PC-9 (cell line): Measurements from ENCODE around the gene SLC25A29.

ENCODE experiments used
- EZH2 ChIP-seq: fragments of 200-600 bp; sonication (generic); IDR thresholded peaks from 2 replicates; pipeline ENCODE4 v1.8.0; 2017; ENCODE audit warnings: antibody characterized with exemption, low read depth
- TF ChIP-seq, protein P1 (sequence below): fragments of 200-600 bp; sonication (generic); conservative IDR thresholded peaks from 2 replicates; pipeline ENCODE4 v1.6.1; 2017; ENCODE audit warnings: mixed run types, antibody characterized with exemption, mild to moderate bottlenecking, moderate library complexity

DNA sequence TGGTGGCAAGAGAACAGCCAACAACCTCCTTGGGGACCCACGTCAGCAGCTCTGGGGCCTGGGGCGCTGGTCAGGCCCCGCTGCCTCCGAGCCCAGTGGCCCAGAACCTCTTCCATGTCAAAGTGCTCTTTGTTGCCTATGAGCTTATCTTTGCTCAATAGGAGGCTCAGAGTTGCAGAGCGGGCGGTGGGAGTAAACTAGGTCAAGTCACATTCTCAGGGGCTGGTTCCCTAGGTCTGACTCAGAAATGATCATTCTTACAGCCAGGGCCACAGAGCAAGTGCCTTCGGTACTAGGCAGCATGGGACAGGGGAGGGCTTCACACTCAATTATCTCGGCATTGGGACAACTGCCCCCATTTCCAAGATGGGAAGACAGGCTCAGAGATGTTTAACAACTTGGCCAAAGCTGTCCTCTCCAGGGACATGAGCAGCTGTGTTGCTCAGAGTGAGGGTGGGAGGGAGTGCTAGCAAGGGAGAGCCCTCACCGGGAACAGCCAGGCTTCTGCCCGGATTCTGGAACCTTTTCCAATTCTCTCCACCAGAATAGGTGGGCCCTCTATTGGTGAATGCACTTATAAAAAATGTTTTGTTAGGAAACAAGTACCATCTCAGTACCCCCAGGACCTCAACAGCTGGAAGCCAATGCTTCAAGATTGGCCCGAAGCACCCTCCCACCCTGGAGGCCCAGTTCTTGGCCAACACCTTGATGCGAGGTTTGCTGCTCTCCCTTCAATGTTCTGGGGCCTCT, 11.9 kb downstream of the SLC25A29 start:
- TF ChIP-seq, protein P1, sequence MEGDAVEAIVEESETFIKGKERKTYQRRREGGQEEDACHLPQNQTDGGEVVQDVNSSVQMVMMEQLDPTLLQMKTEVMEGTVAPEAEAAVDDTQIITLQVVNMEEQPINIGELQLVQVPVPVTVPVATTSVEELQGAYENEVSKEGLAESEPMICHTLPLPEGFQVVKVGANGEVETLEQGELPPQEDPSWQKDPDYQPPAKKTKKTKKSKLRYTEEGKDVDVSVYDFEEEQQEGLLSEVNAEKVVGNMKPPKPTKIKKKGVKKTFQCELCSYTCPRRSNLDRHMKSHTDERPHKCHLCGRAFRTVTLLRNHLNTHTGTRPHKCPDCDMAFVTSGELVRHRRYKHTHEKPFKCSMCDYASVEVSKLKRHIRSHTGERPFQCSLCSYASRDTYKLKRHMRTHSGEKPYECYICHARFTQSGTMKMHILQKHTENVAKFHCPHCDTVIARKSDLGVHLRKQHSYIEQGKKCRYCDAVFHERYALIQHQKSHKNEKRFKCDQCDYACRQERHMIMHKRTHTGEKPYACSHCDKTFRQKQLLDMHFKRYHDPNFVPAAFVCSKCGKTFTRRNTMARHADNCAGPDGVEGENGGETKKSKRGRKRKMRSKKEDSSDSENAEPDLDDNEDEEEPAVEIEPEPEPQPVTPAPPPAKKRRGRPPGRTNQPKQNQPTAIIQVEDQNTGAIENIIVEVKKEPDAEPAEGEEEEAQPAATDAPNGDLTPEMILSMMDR, result no peak
- TF ChIP-seq EZH2, result no peak
